AG08395 (cell line): ENCODE data around the gene NFATC1.

Experiments used
- DNase-seq: peaks from one replicate; pipeline ENCODE4 v3.0.0; 2012; ENCODE audit warnings: mixed read lengths, low spot score

The NFATC1 gene

GRCh38 chr18:79574938-79575525, 179.3 kb downstream of the NFATC1 start:
- no peak for DNase-seq

- DNase-seq = peak; percentile 55
Observed at GRCh38 chr18:79575891-79576685, 180.4 kb downstream of the NFATC1 start.

GRCh38 chr18:79576686-79577351, 181.1 kb downstream of the NFATC1 start:
- no peak for DNase-seq

- no peak for DNase-seq
Observed at GRCh38 chr18:79577451-79578395, 182.0 kb downstream of the NFATC1 start.

- DNase-seq = no peak
Observed at GRCh38 chr18:79578396-79579260, 182.9 kb downstream of the NFATC1 start.
